GM12874 (cell line): Measurements from ENCODE around the gene FTCD.

ENCODE experiments used
- TF ChIP-seq, protein P1 (sequence below): IDR thresholded peaks from 2 replicates; pipeline ENCODE4 v1.5.1; 2011; ENCODE audit warnings: low read depth, mild to moderate bottlenecking, control low read depth, low read length, moderate library complexity; ENCODE audit not compliant: insufficient read depth

FTCD gene

DNA sequence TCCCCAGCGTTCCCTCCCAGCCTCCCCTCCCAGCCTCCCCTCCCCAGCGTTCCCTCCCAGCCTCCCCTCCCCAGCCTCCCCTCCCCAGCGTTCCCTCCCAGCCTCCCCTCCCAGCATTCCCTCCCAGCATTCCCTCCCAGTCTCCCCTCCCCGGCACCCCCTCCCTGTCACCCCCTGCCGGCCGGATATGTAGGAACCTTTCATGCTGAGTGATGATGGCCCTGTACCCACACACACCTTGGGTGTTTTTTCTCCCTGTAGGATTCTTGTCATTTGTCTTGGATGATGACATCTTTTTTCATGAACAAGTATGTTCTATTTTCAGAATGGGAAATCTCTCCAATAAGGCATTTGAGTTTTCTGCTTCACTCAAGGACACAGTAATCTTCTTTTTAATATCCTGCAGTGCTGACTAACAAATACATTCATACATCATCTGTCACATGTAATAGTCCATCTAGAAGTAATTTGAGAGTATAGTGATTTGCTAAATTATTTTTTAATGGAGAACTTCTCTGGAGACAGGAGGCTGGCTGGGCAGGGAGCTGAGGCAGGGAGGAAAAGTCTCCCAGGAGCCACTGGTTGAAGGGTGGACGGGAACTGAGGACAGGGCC, 19.5 kb downstream of the FTCD start:
- TF ChIP-seq, protein P1, sequence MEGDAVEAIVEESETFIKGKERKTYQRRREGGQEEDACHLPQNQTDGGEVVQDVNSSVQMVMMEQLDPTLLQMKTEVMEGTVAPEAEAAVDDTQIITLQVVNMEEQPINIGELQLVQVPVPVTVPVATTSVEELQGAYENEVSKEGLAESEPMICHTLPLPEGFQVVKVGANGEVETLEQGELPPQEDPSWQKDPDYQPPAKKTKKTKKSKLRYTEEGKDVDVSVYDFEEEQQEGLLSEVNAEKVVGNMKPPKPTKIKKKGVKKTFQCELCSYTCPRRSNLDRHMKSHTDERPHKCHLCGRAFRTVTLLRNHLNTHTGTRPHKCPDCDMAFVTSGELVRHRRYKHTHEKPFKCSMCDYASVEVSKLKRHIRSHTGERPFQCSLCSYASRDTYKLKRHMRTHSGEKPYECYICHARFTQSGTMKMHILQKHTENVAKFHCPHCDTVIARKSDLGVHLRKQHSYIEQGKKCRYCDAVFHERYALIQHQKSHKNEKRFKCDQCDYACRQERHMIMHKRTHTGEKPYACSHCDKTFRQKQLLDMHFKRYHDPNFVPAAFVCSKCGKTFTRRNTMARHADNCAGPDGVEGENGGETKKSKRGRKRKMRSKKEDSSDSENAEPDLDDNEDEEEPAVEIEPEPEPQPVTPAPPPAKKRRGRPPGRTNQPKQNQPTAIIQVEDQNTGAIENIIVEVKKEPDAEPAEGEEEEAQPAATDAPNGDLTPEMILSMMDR = no peak

DNA sequence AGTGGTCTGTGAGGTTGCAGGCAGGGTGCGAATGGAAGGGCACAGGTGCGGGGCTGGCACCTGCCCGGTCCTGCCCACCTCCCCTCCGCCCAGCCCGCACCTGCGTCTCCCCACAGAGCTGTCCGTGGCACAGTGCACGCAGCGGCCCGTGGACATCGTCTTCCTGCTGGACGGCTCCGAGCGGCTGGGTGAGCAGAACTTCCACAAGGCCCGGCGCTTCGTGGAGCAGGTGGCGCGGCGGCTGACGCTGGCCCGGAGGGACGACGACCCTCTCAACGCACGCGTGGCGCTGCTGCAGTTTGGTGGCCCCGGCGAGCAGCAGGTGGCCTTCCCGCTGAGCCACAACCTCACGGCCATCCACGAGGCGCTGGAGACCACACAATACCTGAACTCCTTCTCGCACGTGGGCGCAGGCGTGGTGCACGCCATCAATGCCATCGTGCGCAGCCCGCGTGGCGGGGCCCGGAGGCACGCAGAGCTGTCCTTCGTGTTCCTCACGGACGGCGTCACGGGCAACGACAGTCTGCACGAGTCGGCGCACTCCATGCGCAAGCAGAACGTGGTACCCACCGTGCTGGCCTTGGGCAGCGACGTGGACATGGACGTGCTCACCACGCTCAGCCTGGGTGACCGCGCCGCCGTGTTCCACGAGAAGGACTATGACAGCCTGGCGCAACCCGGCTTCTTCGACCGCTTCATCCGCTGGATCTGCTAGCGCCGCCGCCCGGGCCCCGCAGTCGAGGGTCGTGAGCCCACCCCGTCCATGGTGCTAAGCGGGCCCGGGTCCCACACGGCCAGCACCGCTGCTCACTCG, 23.3 kb downstream of the FTCD start:
- TF ChIP-seq, protein P1 = no peak

DNA sequence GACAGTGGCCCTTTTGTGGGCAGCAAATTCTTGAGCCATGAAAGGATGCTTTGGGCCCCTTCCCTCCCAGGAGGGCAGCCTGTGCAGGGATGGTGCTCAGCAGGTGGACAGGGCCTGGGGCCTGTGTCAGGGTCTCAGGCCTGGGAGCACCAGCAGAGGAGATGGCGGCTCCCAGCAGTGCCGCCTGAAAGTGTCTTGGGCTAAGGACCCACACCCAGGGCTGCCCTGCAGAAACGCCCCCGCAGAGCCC, 23.9 kb downstream of the FTCD start:
- TF ChIP-seq, protein P1 = no peak

DNA sequence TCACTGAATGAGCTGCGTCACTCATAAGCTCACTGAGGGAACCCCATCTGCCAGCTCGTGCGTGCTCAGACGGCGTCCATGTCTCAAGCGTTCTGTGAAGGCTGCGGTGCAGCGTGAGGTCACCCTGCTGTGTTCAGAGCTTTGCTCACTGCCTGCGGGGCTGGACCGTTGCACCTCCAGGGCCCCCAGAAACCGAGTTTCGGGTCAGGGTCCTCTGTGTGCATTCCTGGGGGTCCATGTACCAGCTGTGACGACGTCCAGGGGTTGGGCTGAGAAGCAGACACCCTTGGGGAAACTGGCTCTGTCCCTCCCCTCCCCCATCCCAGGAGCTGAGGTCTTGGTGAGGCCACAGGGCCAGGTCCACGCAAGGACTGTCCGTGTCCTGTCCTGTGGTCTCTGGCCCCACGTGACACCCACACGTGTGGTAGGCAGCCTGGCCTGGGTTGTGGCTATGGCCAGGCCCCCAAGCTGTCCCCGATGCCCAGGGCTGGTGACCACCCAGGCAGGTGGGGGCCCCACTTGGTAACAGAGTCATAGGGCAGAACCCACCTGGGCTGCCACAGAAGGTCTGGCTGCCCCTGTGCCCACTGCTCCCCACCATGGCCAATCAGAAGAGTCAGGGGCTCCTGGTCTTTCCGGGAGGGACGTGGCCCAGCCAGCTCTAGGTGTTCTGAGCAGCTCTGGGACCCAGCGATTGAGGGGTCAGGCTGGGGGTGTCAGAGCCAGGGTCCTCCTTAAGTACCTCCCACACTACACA, 24.4 kb downstream of the FTCD start:
- TF ChIP-seq, protein P1 = no peak

DNA sequence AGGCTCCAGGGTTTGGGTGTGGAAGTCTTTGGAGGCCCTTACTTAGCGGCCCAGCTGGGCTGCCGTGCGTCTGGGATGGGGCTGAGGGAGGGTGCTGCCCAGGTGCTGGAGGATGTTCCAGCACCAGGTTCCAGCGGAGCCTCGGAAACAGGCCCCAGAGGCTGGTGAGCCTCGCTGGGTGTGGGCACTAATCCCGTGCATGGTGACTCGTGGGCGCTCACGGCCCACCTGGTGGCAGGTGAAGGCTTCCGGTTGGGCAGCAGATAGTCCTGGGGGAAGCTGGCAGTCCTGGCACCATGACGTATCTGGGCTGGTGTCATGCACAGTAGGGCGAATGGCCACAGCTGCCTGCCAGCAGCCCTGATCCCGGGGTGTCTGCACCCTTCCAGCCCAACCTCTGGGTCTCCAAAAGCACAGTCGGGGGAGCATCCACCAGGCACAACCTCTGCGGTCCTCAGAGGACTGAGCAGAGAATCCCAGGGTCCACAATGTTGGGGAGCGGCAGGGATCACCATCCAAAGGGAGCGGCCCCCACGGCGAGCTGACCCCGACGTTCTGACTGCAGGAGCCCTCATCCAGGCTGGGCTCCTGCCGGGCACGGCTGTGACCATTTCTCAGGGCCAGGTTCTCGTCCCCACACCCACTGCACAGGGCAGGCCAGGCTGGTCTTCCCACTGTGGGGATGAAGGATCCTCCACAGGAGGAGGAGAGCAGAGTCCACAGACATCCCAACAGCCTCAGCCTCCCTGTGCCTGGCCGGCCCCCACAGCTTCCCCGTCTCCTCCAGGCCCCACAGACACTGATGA, 25.3 kb downstream of the FTCD start:
- TF ChIP-seq, protein P1 = no peak

DNA sequence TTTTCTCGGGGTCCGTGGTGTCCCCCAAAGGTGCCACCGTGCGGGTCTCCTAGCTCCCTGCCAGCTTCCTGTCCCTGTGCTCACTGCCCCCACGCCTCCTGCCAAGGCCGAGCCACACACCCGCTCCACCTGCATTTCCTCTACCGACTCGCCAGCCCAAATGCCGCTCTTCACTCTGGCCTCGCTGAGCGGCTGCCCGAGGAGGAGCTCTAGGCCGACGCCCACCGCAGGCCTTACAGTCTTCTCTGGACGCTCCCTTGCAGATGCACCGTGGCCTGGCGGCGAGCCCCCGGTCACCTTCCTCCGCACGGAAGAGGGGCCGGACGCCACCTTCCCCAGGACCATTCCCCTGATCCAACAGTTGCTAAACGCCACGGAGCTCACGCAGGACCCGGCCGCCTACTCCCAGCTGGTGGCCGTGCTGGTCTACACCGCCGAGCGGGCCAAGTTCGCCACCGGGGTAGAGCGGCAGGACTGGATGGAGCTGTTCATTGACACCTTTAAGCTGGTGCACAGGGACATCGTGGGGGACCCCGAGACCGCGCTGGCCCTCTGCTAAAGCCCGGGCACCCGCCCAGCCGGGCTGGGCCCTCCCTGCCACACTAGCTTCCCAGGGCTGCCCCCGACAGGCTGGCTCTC, 26.3 kb downstream of the FTCD start:
- TF ChIP-seq, protein P1 = no peak
